ENCODE measurements around the gene NOP9.

NOP9 gene

GRCh38 chr14:24293525-24293924 lies 6.1 kb upstream of the NOP9 start:
- 93 to 100% methylated on average over 1 of the region's 2 CpGs for WGBS, 2 experiments
- Histone ChIP-seq H3K27me3 (ENCODE audit: control insufficient read depth, insufficient read depth, low read length, poor library complexity, severe bottlenecking) (no peaks in the 10 kb centered on the region), H3K4me3 (ENCODE audit: insufficient read depth, low read depth, low read length) (no peak overlapping the region)

DNA sequence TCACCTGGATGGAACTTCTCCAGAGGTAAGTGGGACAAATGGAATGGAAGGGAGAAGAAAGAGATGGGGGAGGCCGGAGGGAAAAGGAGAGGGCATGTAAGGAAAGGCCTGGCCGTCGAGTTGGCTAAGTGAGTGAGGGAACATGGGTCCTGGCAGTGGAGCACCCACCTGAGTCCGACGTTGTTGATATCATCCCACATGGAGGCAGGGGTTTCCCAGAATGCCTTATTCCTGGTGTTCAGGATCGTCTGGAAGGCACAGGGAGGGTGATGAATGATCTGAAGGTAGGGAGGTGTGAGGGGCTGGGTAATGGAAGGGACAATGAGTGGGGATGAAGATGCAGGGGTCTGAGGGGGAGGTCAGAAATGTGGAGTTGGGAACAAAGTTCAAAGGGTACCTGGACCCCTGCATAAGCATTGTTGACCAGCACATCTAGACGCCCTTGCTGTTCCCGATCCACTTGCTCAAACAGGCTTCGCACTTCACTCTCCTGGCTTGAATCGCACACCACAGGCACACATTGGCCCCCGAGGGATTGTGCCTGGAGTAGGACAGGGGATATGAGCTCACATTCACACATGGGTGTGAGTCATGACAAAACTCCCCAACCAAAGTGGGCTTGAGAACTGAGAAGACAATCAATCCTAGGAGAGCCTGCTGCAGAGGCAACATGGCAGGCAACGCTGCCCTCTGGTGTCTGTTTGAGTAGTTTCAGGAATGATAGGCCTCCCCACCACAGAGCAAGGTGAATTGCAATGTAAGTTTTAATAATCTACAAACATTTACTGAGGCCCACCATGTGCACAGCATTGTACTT lies 3.1 kb upstream of the NOP9 start:
- H3K4me1 ChIP-seq (ENCODE audit: control insufficient read depth, insufficient read depth, low read length) = peaks cover 7% of the 10 kb centered on the region
- no peaks in the 10 kb centered on the region for H3K27me3 ChIP-seq (ENCODE audit: control insufficient read depth, insufficient read depth, low read length, poor library complexity, severe bottlenecking)
- no peak overlapping the region for H3K4me3 ChIP-seq (ENCODE audit: insufficient read depth, low read depth, low read length)
- 68 to 71% methylated on average over 12 of the region's 12 CpGs for WGBS, 2 experiments
- H3K36me3 ChIP-seq (ENCODE audit: control insufficient read depth, insufficient read depth, low read length) = peaks cover 5% of the 10 kb centered on the region
- no peak overlapping the region for H3K27ac ChIP-seq (ENCODE audit: insufficient read depth, low read depth, low read length, poor library complexity, severe bottlenecking)
- no peaks in the 10 kb centered on the region for H3K9me3 ChIP-seq (ENCODE audit: control insufficient read depth, low read length)

More at GRCh38 chr14:24293525-24293924, 6.1 kb upstream of the NOP9 start:
- no peaks in the 10 kb centered on the region for H3K9me3 ChIP-seq (ENCODE audit: control insufficient read depth, low read length)
- no peaks in the 10 kb centered on the region for H3K4me1 ChIP-seq (ENCODE audit: control insufficient read depth, insufficient read depth, low read length)
- H3K36me3 ChIP-seq (ENCODE audit: control insufficient read depth, insufficient read depth, low read length) = peaks cover 5% of the 10 kb centered on the region
- H3K27ac ChIP-seq (ENCODE audit: insufficient read depth, low read depth, low read length, poor library complexity, severe bottlenecking) = no peak overlapping the region

- Histone ChIP-seq H3K36me3 (ENCODE audit: control insufficient read depth, insufficient read depth, low read length) (peaks cover 13% of the 10 kb centered on the region), H3K9me3 (ENCODE audit: control insufficient read depth, low read length) (no peaks in the 10 kb centered on the region), H3K4me1 (ENCODE audit: control insufficient read depth, insufficient read depth, low read length) (peaks cover 7% of the 10 kb centered on the region), H3K27me3 (ENCODE audit: control insufficient read depth, insufficient read depth, low read length, poor library complexity, severe bottlenecking) (no peaks in the 10 kb centered on the region), H3K4me3 (ENCODE audit: insufficient read depth, low read depth, low read length) (no peak overlapping the region), H3K27ac (ENCODE audit: insufficient read depth, low read depth, low read length, poor library complexity, severe bottlenecking) (no peak overlapping the region)
- 56 to 61% methylated on average over 5 of the region's 5 CpGs for WGBS, 2 experiments
Observed at GRCh38 chr14:24297190-24297964, 2.3 kb upstream of the NOP9 start.

GRCh38 chr14:24298892-24299254 lies 777 bp upstream of the NOP9 start:
- 78 to 81% methylated on average over 7 of the region's 7 CpGs for WGBS, 2 experiments
- peaks cover 7% of the 10 kb centered on the region for H3K4me1 ChIP-seq (ENCODE audit: control insufficient read depth, insufficient read depth, low read length)
- no peaks in the 10 kb centered on the region for H3K27me3 ChIP-seq (ENCODE audit: control insufficient read depth, insufficient read depth, low read length, poor library complexity, severe bottlenecking)
- no peaks in the 10 kb centered on the region for H3K9me3 ChIP-seq (ENCODE audit: control insufficient read depth, low read length)
- no peak overlapping the region for H3K27ac ChIP-seq (ENCODE audit: insufficient read depth, low read depth, low read length, poor library complexity, severe bottlenecking)
- H3K36me3 ChIP-seq (ENCODE audit: control insufficient read depth, insufficient read depth, low read length) = peaks cover 26% of the 10 kb centered on the region
- H3K4me3 ChIP-seq (ENCODE audit: insufficient read depth, low read depth, low read length) = peak overlapping the region; percentile 92

GRCh38 chr14:24300326-24300980 lies 803 bp downstream of the NOP9 start:
- H3K4me1 ChIP-seq (ENCODE audit: control insufficient read depth, insufficient read depth, low read length) = peaks cover 7% of the 10 kb centered on the region
- no peak overlapping the region for H3K27ac ChIP-seq (ENCODE audit: insufficient read depth, low read depth, low read length, poor library complexity, severe bottlenecking)
- peak overlapping the region; percentile 92 for H3K4me3 ChIP-seq (ENCODE audit: insufficient read depth, low read depth, low read length)
- no peaks in the 10 kb centered on the region for H3K27me3 ChIP-seq (ENCODE audit: control insufficient read depth, insufficient read depth, low read length, poor library complexity, severe bottlenecking)
- WGBS, 2 experiments = 43% methylated on average over 16 of the region's 16 CpGs
- H3K9me3 ChIP-seq (ENCODE audit: control insufficient read depth, low read length) = no peaks in the 10 kb centered on the region
- H3K36me3 ChIP-seq (ENCODE audit: control insufficient read depth, insufficient read depth, low read length) = peaks cover 38% of the 10 kb centered on the region

GRCh38 chr14:24304019-24304387 lies 4.4 kb downstream of the NOP9 start:
- Histone ChIP-seq H3K9me3 (ENCODE audit: control insufficient read depth, low read length) (no peaks in the 10 kb centered on the region), H3K4me1 (ENCODE audit: control insufficient read depth, insufficient read depth, low read length) (peaks cover 3% of the 10 kb centered on the region), H3K27me3 (ENCODE audit: control insufficient read depth, insufficient read depth, low read length, poor library complexity, severe bottlenecking) (no peaks in the 10 kb centered on the region), H3K27ac (ENCODE audit: insufficient read depth, low read depth, low read length, poor library complexity, severe bottlenecking) (no peak overlapping the region), H3K36me3 (ENCODE audit: control insufficient read depth, insufficient read depth, low read length) (peaks cover 44% of the 10 kb centered on the region), H3K4me3 (ENCODE audit: insufficient read depth, low read depth, low read length) (no peak overlapping the region)
- 96% methylated on average over 11 of the region's 11 CpGs for WGBS, 2 experiments

GRCh38 chr14:24307156-24307574 lies 7.5 kb downstream of the NOP9 start:
- peaks cover 37% of the 10 kb centered on the region for H3K36me3 ChIP-seq (ENCODE audit: control insufficient read depth, insufficient read depth, low read length)
- H3K4me1 ChIP-seq (ENCODE audit: control insufficient read depth, insufficient read depth, low read length) = no peaks in the 10 kb centered on the region
- H3K9me3 ChIP-seq (ENCODE audit: control insufficient read depth, low read length) = no peaks in the 10 kb centered on the region
- 86 to 88% methylated on average over 11 of the region's 11 CpGs for WGBS, 2 experiments
- no peaks in the 10 kb centered on the region for H3K27me3 ChIP-seq (ENCODE audit: control insufficient read depth, insufficient read depth, low read length, poor library complexity, severe bottlenecking)
- H3K27ac ChIP-seq (ENCODE audit: insufficient read depth, low read depth, low read length, poor library complexity, severe bottlenecking) = no peak overlapping the region
- no peak overlapping the region for H3K4me3 ChIP-seq (ENCODE audit: insufficient read depth, low read depth, low read length)

DNA sequence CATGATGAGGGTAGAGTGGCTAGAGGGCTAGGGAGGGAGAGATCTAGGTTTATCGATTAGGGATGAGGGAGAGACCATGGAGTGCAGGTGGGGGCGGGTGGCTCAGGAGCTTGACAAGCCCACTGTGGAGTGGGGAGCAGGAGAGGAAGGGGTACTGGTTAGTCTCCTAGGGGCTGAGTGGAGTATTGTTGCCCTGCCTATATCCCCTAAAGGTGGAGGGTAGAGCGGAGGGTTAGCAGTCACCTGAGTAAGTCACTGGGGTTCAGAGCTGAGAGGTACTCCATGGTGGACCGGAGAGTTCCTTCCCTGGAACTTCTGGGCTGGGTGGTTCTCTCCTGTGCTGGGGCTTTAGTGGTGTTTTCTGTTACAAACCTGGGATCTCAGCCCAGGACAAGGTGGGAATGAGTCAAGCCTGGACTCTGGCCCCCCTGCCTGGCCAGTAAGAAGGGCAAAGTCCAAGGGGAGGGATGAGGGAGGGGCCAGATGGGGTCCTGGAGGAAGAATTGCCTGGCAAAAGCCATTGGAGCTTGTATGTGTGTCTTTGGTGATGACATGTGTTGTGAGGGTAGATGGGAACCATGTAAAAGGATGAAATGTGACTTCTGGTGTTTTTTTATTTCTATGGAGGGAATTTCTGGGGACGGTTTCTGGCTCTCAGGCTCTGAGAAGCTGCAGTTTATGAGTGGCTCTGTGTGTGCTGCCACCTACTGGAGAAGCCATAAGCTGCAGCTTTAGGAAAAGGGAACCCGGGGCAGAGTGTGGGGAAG lies 8.1 kb downstream of the NOP9 start, which contains the start of gene CIDEB:
CIDEB (minus strand) TSS at position 403 of the 767 bp plus-strand sequence; CDS start at position 284, 119 bp downstream.
- Histone ChIP-seq H3K27ac (ENCODE audit: insufficient read depth, low read depth, low read length, poor library complexity, severe bottlenecking) (no peak within 1 kb of the TSS), H3K4me3 (ENCODE audit: insufficient read depth, low read depth, low read length) (no peak within 1 kb of the TSS), H3K27me3 (ENCODE audit: control insufficient read depth, insufficient read depth, low read length, poor library complexity, severe bottlenecking) (no peaks in the 10 kb centered on the region), H3K9me3 (ENCODE audit: control insufficient read depth, low read length) (no peaks in the 10 kb centered on the region), H3K36me3 (ENCODE audit: control insufficient read depth, insufficient read depth, low read length) (peaks cover 32% of the 10 kb centered on the region), H3K4me1 (ENCODE audit: control insufficient read depth, insufficient read depth, low read length) (no peaks in the 10 kb centered on the region)
- 71 to 73% methylated on average over 6 of the region's 6 CpGs for WGBS, 2 experiments

DNA sequence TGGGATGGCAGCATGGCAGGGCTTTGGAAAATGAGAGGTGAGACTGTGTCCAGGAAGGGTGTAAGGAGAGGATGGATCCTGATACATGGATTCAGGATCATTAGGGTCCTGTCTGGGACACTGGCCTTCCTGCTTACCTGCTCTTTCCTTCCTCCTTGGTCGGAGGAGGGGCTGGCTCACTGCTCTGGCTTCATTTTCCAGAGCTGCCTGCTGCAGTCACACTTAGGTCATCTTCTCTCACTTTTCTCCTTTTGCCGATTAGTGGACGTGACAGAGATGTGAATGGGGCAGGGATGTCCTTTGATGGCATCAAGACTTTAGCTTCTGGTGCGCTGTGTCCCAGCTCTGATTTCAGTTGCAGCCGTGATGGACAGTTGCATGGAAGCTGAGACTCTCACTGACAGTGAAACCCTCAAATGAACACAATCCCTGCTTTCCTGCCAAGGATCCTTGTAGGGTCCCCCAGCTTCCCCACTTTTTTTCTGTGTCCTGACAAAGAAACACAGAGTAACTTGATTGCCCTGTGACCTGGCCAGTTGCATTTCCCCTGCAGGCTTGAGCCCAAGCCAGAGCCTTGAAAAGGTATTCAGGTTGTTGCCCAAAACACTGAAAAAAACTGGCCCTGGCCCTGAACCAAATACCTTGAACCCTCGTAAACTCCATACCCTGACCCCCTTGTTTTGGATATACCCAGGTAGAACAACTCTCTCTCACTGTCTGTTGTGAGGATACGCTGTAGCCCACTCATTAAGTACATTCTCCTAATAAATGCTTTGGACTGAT lies 8.9 kb downstream of the NOP9 start:
- 90 to 94% methylated on average over 7 of the region's 7 CpGs for WGBS, 2 experiments
- Histone ChIP-seq H3K36me3 (ENCODE audit: control insufficient read depth, insufficient read depth, low read length) (peaks cover 26% of the 10 kb centered on the region), H3K4me3 (ENCODE audit: insufficient read depth, low read depth, low read length) (no peak overlapping the region), H3K27ac (ENCODE audit: insufficient read depth, low read depth, low read length, poor library complexity, severe bottlenecking) (no peak overlapping the region), H3K4me1 (ENCODE audit: control insufficient read depth, insufficient read depth, low read length) (no peaks in the 10 kb centered on the region), H3K9me3 (ENCODE audit: control insufficient read depth, low read length) (no peaks in the 10 kb centered on the region), H3K27me3 (ENCODE audit: control insufficient read depth, insufficient read depth, low read length, poor library complexity, severe bottlenecking) (no peaks in the 10 kb centered on the region)
